ENCODE data around the gene ZBTB47.

Gene ZBTB47

DNA sequence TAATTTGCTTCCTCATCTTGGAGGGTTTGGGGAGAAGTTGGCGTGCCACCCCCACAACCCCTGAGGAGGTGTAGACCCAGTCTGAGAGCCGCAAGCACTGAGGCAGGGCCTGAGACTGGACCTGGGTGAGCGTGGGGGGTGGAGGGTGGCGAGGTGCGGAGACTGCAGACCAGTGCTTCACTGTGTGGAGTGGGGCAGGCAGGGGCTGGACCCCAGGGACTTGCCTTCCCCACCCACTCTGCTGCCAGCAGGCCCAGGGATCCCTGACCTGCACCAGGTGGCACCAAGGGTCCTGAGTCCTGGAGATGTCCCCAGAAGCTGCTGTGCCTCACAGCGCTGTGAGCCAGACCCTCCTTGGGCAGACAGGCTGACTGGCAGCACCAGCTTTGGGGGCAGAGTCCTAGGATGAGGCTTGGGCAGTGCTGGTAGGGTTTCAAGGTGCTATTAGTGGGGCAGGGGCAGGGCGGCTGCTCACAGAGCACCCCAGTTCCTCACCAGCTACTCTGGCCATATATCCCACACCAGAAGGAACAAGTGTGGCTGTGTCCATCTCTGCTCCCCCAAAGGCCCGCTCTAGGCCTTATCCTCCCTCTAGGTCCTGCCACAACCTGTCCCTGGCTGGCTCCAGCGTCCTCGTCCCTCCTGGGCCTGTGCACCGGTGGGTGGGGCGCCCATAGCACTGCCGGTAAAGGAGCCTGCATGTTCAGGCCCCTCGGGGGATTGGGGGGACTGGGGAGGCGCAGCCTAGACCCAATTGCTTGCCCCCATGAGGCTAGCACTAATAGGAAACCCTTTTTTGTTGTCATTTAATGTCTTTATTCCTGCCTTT is 11.8 kb downstream of the ZBTB47 start:
- DNase-seq (ENCODE audit: low read depth) = no peak

GRCh38 chr3:42666022-42666421 is 12.5 kb downstream of the ZBTB47 start:
- no peak for DNase-seq (ENCODE audit: low read depth)

GRCh38 chr3:42666577-42666998 is 13.1 kb downstream of the ZBTB47 start:
- no peak for DNase-seq (ENCODE audit: low read depth)

DNA sequence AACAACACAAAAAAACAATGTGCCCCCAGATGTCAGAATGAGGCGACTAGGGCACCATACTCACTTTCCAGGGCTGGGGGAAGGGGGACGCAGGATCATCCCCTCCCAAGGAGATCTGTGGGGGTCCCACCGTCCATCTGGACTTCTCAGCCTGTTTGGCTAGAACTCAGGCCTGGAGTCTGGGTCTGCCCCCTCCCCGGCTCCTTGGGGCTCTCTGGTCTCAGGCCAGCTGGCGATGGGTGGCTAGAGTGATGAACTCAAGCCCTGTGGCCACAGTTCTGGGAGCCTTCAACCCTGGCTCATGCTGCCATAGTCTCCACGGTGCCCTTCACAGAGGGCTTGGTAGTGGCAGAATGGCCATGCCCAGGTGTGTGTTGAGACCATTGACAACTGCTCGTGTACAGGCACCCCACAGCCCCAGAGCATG is 13.6 kb downstream of the ZBTB47 start:
- DNase-seq (ENCODE audit: low read depth) = no peak

DNA sequence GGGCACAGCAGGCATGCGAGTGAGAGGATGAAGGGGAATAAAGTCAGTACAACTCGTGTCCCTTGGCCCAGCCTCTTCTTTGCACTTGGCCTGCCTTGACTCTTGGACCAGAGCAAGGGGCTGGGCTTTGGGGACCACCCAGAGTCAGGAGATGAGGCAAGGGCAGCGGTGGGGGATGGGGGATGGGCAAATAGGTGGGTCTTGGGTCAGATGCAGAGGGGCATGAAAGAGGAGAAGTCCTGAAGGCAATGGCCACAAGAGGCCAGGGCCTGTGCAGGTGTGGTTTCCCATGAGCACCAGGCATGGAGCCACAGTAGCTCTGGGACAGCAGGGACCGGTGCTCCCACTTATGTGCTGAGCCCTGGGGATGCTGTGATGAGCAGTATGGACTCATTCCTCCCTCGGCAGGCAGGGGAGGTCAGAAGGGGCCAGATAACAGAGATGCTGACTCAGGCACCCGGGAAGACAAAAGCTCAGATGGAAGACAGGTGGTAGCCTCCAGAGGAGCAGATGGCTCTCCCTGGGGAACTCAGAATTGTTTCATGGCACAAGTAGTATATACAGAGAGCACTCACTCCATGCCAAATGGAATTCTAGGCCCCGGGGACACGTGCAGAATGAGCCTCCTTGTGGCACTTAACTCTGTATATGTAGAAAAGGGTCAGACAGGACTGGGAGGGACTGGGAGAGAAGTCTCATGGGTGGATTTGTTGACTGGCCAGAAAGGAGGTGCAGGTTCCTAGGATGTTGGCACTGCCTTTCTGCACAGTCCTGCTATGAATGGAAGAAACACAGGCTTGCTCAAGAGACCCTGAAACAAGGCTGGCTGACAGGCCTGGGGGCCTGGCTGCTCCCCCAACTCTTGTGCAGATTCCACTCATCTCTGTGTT is 14.3 kb downstream of the ZBTB47 start:
- no peak for DNase-seq (ENCODE audit: low read depth)

DNA sequence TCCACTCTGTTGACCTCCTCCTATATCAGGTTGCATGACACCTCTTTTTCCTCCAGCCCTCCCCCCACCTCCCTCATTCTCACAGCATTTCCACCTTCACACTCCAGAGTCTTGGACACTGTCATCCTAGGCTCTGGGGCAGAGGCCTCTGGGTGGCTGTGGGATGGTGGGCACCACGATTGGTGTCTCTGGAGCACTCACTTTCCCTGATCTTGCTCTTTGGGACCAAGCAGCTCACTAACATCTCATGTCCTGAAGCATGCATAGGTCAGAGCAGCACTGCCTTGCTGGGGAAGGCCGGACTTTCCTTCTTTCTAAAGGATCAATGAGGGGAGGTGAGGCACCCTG is 14.9 kb downstream of the ZBTB47 start:
- no peak for DNase-seq (ENCODE audit: low read depth)

DNA sequence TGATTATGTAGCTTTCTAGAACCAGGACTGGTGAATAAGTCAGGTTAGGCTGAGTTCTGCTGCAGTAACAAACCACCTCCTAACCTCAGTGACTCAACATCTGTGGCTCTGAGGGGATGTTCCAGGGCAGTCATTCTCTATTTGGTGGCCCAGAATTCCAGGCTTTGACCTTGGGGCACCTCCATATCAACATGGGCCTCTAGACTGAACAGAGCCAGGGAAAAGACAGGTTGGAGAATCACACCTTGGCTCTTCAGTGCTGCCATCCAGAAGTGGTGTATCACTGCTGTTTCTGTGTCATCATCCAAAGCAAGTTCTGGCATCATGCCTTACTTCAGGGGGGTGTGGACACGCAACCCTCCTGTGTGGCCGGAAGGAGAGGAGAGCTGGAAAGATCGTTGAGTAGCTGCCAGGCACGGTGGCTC is 15.3 kb downstream of the ZBTB47 start:
- no peak for DNase-seq (ENCODE audit: low read depth)

GRCh38 chr3:42670051-42670576 is 16.6 kb downstream of the ZBTB47 start:
- DNase-seq (ENCODE audit: low read depth) = no peak

DNA sequence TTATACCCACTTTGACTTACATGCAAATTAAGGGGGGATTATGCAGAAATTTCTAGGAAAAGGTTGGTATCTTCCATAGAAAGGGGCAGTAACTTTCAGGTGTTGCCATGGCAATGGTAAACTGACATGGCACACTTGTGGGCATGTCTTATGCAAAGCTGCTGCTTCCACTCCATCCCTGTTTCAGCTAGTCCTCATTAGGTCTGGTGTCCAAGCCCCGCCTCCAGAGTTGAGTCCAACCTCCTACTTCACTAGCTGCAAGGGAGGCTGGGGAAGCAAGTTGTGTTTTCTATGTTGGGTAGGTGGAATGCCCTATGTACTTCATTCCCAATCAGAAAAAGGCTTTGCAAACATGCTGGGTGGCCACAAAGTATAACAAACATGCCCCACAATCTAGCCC is 17.2 kb downstream of the ZBTB47 start:
- no peak for DNase-seq (ENCODE audit: low read depth)

DNA sequence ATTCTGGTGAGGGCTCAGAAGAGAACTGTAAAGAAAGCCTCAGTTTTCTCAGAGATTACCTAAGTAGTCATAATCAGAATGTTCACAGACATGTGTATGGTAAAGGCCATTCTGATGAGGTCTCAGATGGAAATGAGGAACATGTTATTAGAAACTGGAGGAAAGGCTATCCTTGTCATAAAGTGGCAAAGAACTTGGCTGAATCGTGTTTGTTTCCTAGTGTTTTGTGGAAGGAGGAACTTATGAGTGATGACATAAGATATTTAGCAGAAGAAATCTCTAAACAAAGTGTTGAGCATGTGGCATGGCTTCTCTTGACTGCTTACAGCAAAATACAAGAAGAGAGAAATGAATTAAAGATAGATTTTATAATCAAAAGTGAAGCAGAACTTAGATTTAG is 19.0 kb downstream of the ZBTB47 start:
- no peak for DNase-seq (ENCODE audit: low read depth)

- no peak for DNase-seq (ENCODE audit: low read depth)
Measured at GRCh38 chr3:42673082-42673481, 19.6 kb downstream of the ZBTB47 start.

- DNase-seq (ENCODE audit: low read depth) = no peak
Measured at GRCh38 chr3:42674146-42674545, 20.6 kb downstream of the ZBTB47 start.

- DNase-seq (ENCODE audit: low read depth) = no peak
Measured at GRCh38 chr3:42675909-42676308, 22.4 kb downstream of the ZBTB47 start.

DNA sequence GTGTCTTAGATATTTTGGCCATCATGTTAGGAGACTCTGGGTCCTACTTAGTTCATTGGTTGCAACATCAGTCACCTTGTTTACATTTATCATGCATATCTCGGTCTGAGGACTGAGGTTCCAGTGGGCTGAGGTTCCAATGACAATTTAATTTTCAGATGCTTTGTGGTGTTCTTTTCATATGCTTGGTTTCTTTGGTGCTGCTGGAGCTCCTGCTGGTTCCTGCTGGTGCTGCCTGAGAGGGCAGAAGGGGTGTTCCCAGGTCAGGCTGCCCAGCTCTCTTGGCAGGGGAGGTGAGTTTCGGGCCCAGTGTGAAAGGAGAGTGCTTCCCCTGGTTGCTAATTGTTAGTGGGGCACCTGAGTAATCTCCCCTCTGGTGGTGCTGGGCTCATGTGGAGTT is 24.9 kb downstream of the ZBTB47 start:
- no peak for DNase-seq (ENCODE audit: low read depth)

- peak; percentile 23 for DNase-seq (ENCODE audit: low read depth)
Measured at GRCh38 chr3:42680271-42680670, 26.8 kb downstream of the ZBTB47 start.

GRCh38 chr3:42680806-42681205 is 27.3 kb downstream of the ZBTB47 start:
- DNase-seq (ENCODE audit: low read depth) = no peak

GRCh38 chr3:42681361-42682038 is 28.0 kb downstream of the ZBTB47 start:
- DNase-seq (ENCODE audit: low read depth) = no peak

DNA sequence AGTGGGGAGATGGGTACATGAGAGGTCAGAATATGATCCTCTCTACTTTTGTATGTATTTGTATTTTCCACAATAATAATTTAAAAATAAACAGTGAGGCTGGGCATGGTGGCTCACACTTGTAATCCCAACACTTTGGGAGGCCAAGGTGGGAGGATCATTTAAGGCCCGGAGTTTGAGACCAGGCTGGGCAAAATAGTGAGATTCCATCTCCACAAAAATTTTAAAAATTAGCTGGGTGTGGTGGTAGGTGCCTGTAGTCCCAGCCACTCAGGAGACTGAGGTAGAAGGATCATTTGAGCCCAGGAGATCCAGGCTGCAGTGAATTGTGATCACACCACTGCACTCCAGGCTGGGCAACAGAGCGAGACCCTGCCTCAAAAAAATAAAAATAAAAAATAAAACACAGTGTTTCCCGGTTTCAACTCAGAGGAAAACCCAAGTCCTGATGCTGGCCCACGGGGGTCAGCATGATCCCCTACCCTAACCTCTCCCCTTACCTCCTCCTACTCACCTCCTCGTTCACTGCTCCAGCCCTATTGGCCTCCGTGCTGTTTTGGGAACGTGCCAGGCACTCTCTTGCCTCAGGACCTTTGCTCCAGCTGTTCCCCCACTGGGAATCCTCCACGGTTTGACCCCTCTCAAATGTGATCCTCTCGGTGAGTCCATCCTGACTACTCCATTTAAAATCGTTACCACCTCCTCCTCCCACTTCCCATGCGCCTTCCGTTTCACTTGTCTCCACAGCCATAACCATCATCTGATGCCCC is 29.0 kb downstream of the ZBTB47 start:
- DNase-seq (ENCODE audit: low read depth) = no peak

DNA sequence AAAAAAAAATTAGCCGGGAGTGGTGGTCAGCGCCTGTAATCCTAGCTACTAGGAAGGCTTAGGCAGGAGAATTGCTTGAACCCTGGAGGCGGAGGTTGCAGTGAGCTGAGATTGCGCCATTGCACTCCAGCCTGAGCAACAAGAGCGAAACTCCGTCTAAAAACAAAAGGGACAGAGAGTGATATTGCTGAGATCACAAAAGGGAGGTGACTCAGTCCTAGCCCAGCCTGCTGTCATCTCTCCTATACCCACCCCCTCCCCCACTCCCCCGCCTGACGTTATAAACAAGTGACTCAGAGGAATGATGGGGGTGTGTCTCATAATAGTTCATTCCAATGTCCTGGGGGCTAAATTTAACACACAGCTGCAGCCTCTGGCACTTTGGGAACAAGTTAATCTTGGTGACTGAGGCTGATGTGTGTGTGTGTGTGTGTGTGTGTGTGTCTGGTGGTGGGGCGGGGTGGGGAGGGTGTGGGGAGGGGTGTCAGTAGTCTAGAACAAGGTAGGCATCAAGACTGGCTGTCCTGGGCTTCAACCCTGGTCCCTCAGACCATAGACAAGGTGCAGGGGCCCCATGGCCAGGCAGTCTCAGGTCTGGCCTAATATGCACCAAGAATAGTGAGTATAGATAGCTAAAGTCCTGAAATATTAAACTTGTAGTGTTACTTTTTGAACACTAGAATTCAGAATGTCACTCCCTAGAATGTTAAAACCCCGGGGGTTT is 30.5 kb downstream of the ZBTB47 start:
- DNase-seq (ENCODE audit: low read depth) = peak; percentile 91

GRCh38 chr3:42684632-42685362 is 31.3 kb downstream of the ZBTB47 start:
- no peak for DNase-seq (ENCODE audit: low read depth)

All from non-pigmented ciliary epithelial cell (primary cell).